NB4 (cell line): ENCODE measurements around the gene IL23R.

Source experiments
- DNase-seq: peaks from one replicate; pipeline ENCODE4 v3.0.0; 2010; ENCODE audit warnings: low read depth
- H3K4me3 ChIP-seq: one replicate; pipeline ENCODE4 v1.5.1; 2011; ENCODE audit warnings: mild to moderate bottlenecking, low read depth, low read length, moderate library complexity
- MYC ChIP-seq: IDR thresholded peaks from 2 replicates; pipeline ENCODE4 v1.6.1; 2011; ENCODE audit warnings: low read depth, low read length
- POLR2A ChIP-seq: IDR thresholded peaks from 2 replicates; pipeline ENCODE4 v1.6.1; 2011; ENCODE audit warnings: mild to moderate bottlenecking; ENCODE audit not compliant: insufficient read length; ENCODE audit errors: extremely low read depth
- TF ChIP-seq, protein P1 (sequence below): IDR thresholded peaks from one replicate; pipeline ENCODE4 v1.5.1; 2012; ENCODE audit warnings: low read depth, low read length
- TF ChIP-seq, protein P2 (sequence below): IDR thresholded peaks from 2 replicates; pipeline ENCODE4 v1.6.1; 2011; ENCODE audit warnings: low read depth, low read length

Gene IL23R

DNA sequence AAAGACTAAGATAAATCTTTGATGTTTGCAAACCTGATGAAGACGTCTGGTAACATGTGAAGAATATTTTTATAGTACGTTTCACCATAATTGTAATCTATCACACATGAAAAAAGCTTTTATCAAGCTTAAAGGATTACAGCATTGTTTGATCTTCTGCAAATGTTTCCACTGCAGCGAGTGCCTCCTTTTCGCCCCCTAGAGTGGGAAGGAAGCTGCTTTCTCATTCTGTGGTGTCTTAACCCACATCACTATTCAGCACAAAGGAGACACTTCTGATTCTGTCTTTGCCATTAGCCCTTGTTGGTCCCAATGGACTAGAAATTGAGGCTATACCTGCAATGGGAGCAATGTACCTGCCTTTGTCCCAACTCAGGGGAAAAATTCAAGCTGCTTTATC, 95.4 kb downstream of the IL23R start:
- TF ChIP-seq, protein P1, sequence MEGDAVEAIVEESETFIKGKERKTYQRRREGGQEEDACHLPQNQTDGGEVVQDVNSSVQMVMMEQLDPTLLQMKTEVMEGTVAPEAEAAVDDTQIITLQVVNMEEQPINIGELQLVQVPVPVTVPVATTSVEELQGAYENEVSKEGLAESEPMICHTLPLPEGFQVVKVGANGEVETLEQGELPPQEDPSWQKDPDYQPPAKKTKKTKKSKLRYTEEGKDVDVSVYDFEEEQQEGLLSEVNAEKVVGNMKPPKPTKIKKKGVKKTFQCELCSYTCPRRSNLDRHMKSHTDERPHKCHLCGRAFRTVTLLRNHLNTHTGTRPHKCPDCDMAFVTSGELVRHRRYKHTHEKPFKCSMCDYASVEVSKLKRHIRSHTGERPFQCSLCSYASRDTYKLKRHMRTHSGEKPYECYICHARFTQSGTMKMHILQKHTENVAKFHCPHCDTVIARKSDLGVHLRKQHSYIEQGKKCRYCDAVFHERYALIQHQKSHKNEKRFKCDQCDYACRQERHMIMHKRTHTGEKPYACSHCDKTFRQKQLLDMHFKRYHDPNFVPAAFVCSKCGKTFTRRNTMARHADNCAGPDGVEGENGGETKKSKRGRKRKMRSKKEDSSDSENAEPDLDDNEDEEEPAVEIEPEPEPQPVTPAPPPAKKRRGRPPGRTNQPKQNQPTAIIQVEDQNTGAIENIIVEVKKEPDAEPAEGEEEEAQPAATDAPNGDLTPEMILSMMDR, result peak; percentile 29
- TF ChIP-seq MYC (no peak), POLR2A (no peak)
- TF ChIP-seq, protein P2, sequence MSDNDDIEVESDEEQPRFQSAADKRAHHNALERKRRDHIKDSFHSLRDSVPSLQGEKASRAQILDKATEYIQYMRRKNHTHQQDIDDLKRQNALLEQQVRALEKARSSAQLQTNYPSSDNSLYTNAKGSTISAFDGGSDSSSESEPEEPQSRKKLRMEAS, result no peak
- no peak overlapping the region for H3K4me3 ChIP-seq
- peak; percentile 1 for DNase-seq

DNA sequence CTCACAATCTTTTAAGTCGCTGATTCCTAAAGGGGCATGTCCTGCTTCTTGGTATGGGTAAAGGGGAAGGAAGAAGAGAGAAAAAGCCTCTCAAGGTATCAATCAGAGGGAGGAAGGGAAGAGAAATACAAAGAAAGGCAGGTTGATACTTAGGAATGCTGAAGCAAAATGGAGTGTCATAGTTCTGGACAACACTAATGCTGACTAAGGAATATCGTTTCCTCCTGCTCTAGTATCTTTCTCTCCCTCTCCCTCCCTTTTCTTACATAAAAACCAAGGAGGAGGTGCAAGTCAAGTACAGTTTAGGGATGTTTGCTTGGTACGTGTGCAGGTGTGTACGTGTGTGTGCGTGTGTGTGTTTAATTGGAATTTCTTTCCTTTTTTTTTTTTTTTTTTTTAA, 96.5 kb downstream of the IL23R start:
- TF ChIP-seq, protein P1, result no peak
- TF ChIP-seq POLR2A, result no peak
- TF ChIP-seq, protein P2, result no peak
- no peak overlapping the region for H3K4me3 ChIP-seq
- no peak for DNase-seq

DNA sequence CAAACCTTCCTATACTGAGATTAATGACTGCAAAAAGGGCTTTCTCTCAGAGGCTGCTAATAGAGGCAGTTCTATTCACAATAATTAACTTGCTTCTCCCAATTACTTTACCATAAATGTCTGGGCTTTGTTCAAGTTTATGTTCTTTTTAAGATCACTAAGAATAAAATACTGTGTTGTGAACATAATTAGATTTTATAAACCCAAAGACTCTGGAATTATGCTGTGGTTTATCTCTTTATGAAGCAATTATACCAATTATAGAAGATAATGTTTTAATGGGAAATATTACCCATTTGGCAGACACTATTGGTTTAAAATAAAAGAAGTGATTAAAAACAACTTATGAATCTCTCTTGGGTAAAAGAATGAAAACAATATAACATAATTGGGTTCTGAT, 97.9 kb downstream of the IL23R start:
- TF ChIP-seq POLR2A (no peak), MYC (no peak)
- TF ChIP-seq, protein P2, result no peak
- TF ChIP-seq, protein P1, result no peak
- H3K4me3 ChIP-seq, result no peak overlapping the region
- DNase-seq, result no peak

DNA sequence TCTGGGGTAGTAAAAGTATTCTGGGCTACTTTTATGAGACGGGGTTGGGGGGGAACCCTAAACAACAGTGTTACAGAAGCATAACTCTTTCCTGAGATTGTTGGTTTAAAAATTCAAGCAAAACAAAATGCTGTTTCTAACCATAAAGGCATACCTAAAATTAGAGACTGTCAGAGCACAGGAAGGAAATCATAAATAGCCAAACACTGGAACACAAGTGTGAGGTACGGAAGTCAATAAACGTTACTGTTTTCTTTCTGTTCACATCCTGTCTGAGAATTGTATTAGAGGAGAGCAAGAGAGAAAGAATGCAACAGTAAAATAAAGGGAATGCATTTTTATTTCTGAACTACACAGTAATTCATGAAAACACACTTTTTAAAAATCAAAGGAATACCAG, 98.6 kb downstream of the IL23R start:
- TF ChIP-seq, protein P1, result no peak
- TF ChIP-seq POLR2A, result no peak
- TF ChIP-seq, protein P2, result no peak
- TF ChIP-seq MYC, result no peak
- H3K4me3 ChIP-seq, result no peak overlapping the region
- no peak for DNase-seq

DNA sequence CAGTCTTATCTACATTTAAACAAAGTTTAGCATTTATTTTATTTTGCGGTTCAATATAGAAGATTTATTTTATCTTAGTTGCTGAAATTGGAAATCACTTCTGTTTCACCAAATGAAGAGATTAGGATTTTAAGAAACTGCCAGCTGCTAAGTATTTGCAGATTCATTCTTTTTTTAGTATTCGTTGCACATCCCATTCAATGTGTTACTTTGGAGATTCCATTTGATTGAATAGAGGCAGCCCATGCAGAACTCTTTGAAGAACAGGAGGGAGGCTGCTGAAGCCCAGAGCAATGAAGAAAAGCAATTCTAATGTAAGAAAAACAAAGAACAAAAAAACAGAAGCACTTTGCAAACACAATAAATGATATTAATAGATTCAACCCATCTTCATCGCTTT, 102.8 kb downstream of the IL23R start:
- no peak for DNase-seq
- H3K4me3 ChIP-seq, result no peak overlapping the region
- TF ChIP-seq, protein P1, result no peak
- TF ChIP-seq, protein P2, result no peak
- no peak for TF ChIP-seq POLR2A
- TF ChIP-seq MYC, result no peak

DNA sequence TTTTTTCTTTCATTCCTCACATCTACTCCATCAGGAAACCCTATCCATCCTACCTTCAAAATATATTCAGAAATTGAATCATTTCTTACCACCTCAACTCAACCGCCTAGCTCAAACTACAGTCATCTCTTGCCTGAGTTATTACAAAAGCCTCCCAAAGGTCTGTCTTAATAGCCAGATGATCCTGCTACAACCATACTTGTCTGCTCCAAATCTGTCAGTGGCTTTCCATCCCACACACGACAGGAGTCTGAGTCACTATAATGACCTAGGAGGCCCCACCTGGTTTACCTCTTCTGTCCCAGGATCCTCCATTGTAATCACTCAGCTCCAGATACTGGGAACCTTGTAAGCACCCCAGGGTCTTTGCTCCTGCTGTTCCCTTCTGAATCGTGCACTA, 104.3 kb downstream of the IL23R start:
- TF ChIP-seq MYC (no peak), POLR2A (no peak)
- DNase-seq, result no peak
- H3K4me3 ChIP-seq, result no peak overlapping the region
